C4-2B (cell line): ENCODE measurements around the gene DIDO1.

ENCODE experiments used
- ZFX ChIP-seq: fragments of 450-650 bp; IDR thresholded peaks from 2 replicates; pipeline ENCODE4 v1.6.1; 2017
- TF ChIP-seq, protein P1 (sequence below): fragments of 450-650 bp; conservative IDR thresholded peaks from 2 replicates; pipeline ENCODE4 v1.5.1; 2017; ENCODE audit warnings: mild to moderate bottlenecking

DNA sequence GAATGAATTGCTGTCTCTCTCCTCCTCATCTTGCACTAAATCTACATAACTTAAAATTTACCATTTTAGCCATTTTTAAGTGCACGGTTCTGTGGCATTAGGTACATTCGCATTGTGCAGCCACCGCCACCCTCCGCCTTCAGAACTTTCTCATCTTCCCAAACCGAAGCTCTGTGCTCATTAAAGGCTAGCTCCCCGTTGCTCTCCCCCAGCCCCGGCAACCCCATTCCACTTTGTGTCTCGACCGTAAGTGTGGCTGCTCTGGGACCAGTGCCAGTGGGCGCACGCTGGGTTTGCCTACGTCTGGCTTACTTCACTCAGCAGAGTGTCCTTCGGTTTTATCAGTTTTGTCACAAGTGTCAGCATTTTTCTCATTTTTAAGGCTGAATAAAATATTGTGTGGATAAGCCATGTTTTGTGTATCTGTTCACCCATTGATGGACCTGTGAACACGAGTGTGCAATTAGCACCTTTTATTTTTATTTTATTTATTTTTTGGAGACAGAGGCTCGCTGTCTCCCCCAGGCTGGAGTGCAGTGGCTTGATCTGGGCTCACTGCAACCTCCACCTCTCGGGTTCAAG lies 43.0 kb upstream of the DIDO1 start:
- TF ChIP-seq, protein P1, sequence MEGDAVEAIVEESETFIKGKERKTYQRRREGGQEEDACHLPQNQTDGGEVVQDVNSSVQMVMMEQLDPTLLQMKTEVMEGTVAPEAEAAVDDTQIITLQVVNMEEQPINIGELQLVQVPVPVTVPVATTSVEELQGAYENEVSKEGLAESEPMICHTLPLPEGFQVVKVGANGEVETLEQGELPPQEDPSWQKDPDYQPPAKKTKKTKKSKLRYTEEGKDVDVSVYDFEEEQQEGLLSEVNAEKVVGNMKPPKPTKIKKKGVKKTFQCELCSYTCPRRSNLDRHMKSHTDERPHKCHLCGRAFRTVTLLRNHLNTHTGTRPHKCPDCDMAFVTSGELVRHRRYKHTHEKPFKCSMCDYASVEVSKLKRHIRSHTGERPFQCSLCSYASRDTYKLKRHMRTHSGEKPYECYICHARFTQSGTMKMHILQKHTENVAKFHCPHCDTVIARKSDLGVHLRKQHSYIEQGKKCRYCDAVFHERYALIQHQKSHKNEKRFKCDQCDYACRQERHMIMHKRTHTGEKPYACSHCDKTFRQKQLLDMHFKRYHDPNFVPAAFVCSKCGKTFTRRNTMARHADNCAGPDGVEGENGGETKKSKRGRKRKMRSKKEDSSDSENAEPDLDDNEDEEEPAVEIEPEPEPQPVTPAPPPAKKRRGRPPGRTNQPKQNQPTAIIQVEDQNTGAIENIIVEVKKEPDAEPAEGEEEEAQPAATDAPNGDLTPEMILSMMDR: no peak
- TF ChIP-seq ZFX: no peak
